ENCODE measurements around the gene TMEM253.
A peak's percentile ranks its signal among the peaks of the same experiment; 100 is the strongest.

The TMEM253 gene

GRCh38 chr14:21098076-21098891 is 2.6 kb upstream of the TMEM253 start, which contains the start of gene ZNF219:
Gene ZNF219, minus strand, starts transcription at chr14:21098655. Its CDS starts 5,064 bp downstream, at chr14:21093591.
- TF ChIP-seq CTCF (IDR thresholded peaks at IDR 0.05; ENCODE audit: insufficient read depth, low read length, missing control alignments) = no peak
- DNase-seq (ENCODE audit: low read depth, low spot score) = no peak
- H3K4me3 ChIP-seq (ENCODE audit: low read depth, low read length) = peak within 1 kb of the TSS; percentile 69
- POLR2A ChIA-PET = interaction anchor here (1.2 to 1.6 kb wide), 2 partner anchors 14 to 27 kb away, joined by 4 to 6 read pairs; partner anchors contain the start of gene ARHGEF40
- CTCF ChIA-PET = interaction anchor here (0.6 to 7.8 kb wide), 8 partner anchors 7 to 127 kb away, joined by 3 to 325 read pairs (median 91); partner anchors contain the start of genes ARHGEF40 and TMEM253

GRCh38 chr14:21098892-21099595 is 1.8 kb upstream of the TMEM253 start:
- peak overlapping the region; percentile 69 for H3K4me3 ChIP-seq (ENCODE audit: low read depth, low read length)
- POLR2A ChIA-PET = no interaction called here
- TF ChIP-seq CTCF (IDR thresholded peaks at IDR 0.05; ENCODE audit: insufficient read depth, low read length, missing control alignments) = no peak
- CTCF ChIA-PET = interaction anchor here (0.6 to 14.2 kb wide), 10 partner anchors 7 to 128 kb away, joined by 3 to 684 read pairs (median 79); partner anchors contain the start of genes ARHGEF40 and TMEM253
- no peak for DNase-seq (ENCODE audit: low read depth, low spot score)

DNA sequence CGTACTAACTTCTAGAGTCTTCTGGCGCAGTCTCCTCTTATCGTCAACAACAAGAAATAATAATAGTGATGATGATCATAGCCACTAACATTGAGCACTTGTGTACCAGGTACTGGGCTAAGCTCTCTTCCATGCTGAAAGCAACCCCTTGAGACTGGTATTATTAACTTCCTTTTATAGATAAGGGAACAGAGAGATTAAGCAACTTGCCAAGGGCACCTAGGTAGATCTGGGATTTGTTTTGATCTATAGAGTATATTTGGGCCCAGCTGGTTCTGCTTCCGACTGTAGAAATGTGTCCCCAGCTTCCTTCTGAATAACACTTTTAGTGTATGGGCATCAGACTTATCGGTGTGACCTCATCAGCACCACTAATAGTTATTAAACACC is 1.3 kb upstream of the TMEM253 start:
- CTCF ChIA-PET = interaction anchor here (1.1 to 14.2 kb wide), 6 partner anchors 5 to 108 kb away, joined by 3 to 684 read pairs (median 211); partner anchors contain the start of genes ARHGEF40 and ZNF219
- H3K4me3 ChIP-seq (ENCODE audit: low read depth, low read length) = peak overlapping the region; percentile 69; the same call in 1 of the 2 replicates
- no peak for DNase-seq (ENCODE audit: low read depth, low spot score)
- no peak for TF ChIP-seq CTCF (IDR thresholded peaks at IDR 0.05; ENCODE audit: insufficient read depth, low read length, missing control alignments)
- POLR2A ChIA-PET = no interaction called here

DNA sequence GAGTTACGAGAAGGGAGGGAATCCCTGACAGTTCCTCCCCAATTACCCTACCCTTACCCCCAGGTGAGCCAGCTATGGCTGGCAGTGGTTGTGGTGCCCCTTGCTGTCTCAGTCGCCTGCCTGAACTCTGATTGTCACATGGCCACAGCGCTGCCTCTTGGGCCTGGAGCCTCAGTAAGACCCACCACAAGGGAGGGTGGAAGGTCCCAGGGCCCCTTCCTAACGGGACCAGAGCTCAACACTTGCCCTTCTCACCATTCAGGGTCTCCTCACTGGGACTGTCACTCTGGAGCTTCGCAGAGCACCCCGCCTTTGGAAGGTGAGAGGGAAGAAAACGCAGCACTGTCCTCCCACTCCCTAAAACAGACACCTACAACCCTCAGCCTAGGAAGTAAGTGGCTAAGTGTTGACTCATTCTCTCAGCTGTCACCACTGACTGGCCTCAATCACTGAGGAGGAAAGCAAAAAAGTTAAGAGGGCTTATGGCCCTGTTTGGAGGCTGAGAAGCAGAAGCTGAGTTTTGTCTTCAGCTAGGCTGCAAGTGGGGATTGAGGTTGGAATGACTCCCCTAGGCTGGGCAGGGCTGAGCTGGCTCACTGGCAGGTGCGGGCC is 1.0 kb downstream of the TMEM253 start:
- POLR2A ChIA-PET = interaction anchor here (1.5 kb wide), 1 partner anchor 31 kb away, joined by 15 read pairs; the partner anchor contains the start of gene ARHGEF40
- TF ChIP-seq CTCF (IDR thresholded peaks at IDR 0.05; ENCODE audit: insufficient read depth, low read length, missing control alignments) = no peak
- no peak for DNase-seq (ENCODE audit: low read depth, low spot score)
- no peak overlapping the region for H3K4me3 ChIP-seq (ENCODE audit: low read depth, low read length)
- CTCF ChIA-PET = interaction anchor here (1.0 to 14.2 kb wide), 15 partner anchors 7 to 411 kb away, joined by 3 to 684 read pairs (median 43); partner anchors contain the start of genes ARHGEF40, METTL17, SLC39A2 and ZNF219

DNA sequence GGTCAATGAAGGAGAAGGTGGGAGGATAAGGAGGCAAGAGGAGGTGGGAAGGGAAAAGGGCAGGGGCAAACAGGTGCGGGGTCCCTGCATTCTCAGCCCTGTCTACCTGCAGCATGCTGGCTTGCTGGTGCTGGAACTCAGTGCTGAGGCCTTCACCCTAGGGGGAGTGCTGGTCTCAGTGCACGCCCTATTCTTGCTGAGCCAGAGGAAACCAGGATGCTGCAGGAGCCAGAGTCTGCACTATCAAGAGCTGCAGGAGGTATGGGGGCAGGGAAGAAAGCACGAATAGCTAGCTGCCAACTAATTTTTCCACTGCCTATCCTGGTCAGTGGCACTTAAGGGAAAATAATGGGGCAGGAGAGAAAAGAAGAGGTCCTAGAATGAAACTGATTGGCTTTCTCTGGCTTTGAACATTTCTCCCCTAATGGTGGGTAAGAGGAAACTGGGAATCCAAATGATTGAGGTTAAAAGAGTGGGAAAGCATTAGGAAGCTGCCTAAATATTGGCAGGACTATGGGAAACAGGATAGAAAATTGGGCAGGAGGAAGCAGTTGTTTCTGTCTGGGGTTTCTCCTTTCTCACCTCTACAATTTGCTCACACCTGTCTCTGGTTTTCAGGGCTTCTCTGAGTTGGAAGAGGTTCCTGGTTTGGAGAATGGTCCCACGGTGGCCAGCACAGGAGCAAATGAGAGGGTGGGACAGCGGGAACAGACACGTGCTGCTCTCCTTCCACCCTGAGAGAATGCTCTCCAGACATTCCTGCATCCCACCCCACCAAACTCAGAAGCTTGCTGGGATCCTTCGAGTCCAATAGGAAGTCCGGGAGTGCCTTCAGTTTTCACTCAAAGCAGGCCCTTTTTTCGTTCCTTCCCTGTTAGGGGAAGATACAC is 1.9 kb downstream of the TMEM253 start:
- TF ChIP-seq CTCF (IDR thresholded peaks at IDR 0.05; ENCODE audit: insufficient read depth, low read length, missing control alignments) = no peak
- no peak for DNase-seq (ENCODE audit: low read depth, low spot score)
- CTCF ChIA-PET = interaction anchor here (0.6 to 14.2 kb wide), 22 partner anchors 8 to 416 kb away, joined by 3 to 684 read pairs (median 44); partner anchors contain the start of genes ARHGEF40, METTL17, RNASE7 and SLC39A2
- peak overlapping the region; percentile 55 for H3K4me3 ChIP-seq (ENCODE audit: low read depth, low read length)
- POLR2A ChIA-PET = interaction anchor here (1.0 to 2.5 kb wide), 2 partner anchors 15 to 31 kb away, joined by 3 to 16 read pairs; no protein-coding TSS in a partner anchor
